Measurements from ENCODE around the gene USF2.

DNA sequence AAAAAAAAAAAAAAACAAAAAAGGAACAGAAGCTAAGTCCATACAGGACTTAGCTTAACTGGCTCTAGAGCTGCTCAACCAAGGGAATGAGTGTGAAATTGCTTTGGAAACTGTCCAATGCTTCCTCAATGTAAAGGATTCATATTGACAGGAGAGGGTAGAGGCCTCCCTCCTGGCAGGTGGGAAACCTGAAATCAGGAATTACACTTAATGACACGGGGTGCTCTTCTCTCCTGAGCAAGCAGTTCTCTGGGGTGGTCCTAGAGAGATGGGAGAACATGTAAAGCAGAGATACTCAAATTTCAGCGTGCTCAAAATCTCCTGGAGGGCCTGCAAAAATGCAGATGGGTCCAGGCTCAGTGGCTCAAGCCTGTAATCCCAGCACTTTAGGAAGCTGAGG lies 19.6 kb downstream of the USF2 start:
- no peak for TF ChIP-seq POLR2A (IDR thresholded peaks at IDR 0.05)
- no peak for TF ChIP-seq EP300 (IDR thresholded peaks at IDR 0.05; ENCODE audit: low read depth)
